ENCODE results near the gene RBBP6.

RBBP6 gene

DNA sequence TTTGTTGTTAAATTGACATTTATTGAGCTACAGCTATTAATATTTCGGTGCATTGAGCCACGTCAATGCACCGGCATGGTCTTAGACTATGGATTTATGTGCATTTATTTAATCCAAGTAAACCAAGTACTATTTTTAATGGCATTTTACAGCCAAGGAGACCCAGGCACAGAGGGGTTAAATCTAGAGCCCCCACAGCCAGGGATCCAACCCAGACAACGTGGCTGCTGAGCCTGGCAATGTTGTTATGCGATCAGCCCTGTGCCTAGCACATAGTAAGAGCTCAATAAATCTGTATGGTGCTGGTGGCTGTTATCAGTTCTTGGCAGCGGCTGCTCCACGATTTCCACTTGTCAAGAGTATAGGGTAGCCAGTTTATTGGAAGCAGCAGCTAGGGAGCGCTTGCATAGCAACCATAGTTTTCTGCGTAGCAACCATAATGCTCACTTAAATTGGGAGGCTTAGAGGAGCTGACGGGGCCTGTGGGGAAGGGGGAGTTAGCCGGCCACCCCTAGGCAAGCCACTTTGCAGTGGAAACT lies 541 bp upstream of the RBBP6 start:
- TF ChIP-seq, protein P1, sequence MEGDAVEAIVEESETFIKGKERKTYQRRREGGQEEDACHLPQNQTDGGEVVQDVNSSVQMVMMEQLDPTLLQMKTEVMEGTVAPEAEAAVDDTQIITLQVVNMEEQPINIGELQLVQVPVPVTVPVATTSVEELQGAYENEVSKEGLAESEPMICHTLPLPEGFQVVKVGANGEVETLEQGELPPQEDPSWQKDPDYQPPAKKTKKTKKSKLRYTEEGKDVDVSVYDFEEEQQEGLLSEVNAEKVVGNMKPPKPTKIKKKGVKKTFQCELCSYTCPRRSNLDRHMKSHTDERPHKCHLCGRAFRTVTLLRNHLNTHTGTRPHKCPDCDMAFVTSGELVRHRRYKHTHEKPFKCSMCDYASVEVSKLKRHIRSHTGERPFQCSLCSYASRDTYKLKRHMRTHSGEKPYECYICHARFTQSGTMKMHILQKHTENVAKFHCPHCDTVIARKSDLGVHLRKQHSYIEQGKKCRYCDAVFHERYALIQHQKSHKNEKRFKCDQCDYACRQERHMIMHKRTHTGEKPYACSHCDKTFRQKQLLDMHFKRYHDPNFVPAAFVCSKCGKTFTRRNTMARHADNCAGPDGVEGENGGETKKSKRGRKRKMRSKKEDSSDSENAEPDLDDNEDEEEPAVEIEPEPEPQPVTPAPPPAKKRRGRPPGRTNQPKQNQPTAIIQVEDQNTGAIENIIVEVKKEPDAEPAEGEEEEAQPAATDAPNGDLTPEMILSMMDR (conservative IDR thresholded peaks at IDR 0.05; ENCODE audit: low read depth, low read length): no peak
- H3K4me3 ChIP-seq (IDR thresholded peaks at IDR 0.05; ENCODE audit: insufficient read depth, low read depth, low read length): no peak overlapping the region
- H3K27ac ChIP-seq: peak overlapping the region; percentile 99
- H3K79me2 ChIP-seq (ENCODE audit: insufficient read depth, low read depth): peaks cover 44% of the 10 kb centered on the region
- H3K4me2 ChIP-seq: peak overlapping the region; percentile 78
- H2AFZ ChIP-seq (ENCODE audit: low read depth): peak overlapping the region; percentile 79
- no peaks in the 10 kb centered on the region for H3K27me3 ChIP-seq (ENCODE audit: insufficient read depth, low read depth)
- H3K9ac ChIP-seq: peak overlapping the region; percentile 100
- H4K20me1 ChIP-seq (ENCODE audit: insufficient read depth): peaks cover 25% of the 10 kb centered on the region
- no peaks in the 10 kb centered on the region for H3K36me3 ChIP-seq (ENCODE audit: insufficient read depth)
- H3K4me1 ChIP-seq (ENCODE audit: low read depth, poor library complexity, severe bottlenecking): peaks cover 24% of the 10 kb centered on the region

DNA sequence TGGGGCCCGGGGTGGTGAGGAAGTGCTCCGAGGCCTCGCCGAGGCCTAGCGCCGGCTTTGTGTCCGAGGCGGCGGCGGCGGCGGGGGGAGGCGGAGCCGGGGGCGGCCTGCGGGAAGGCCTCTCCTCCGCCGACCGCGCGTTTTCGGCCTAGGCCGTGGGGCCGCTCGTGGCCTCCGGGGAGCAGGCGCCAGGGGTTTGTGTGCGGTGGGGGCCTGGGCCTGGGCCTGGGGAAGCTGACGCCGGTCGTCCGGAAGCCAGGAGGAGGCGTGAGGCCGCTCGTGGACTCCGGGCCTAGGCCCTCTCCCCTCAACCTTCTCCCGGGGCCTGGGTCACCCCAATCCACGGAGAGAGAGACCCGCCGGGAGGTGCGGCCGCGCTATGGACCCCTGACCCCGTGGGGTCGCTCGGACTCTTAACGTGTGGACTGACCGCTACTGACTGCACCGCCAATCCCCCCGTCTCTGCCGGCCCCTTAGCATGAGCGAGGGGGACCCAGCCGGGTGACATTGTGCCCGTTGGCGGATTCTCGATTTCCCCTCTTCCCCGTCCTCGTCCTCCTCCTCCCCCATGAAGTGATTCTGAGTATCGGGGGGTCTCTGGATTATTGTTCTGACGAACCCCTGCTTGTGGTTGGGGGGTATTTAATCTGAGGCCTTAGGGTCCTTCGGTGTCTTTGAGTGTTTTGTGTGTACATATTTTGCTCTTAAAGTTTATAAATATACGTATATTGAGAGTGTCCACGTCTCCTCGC lies 660 bp downstream of the RBBP6 start:
- H3K36me3 ChIP-seq (ENCODE audit: insufficient read depth): no peaks in the 10 kb centered on the region
- H3K9ac ChIP-seq: peak overlapping the region; percentile 100
- H3K27me3 ChIP-seq (ENCODE audit: insufficient read depth, low read depth): no peaks in the 10 kb centered on the region
- TF ChIP-seq, protein P1 (conservative IDR thresholded peaks at IDR 0.05; ENCODE audit: low read depth, low read length): no peak
- peaks cover 56% of the 10 kb centered on the region for H3K79me2 ChIP-seq (ENCODE audit: insufficient read depth, low read depth)
- H3K4me1 ChIP-seq (ENCODE audit: low read depth, poor library complexity, severe bottlenecking): peaks cover 36% of the 10 kb centered on the region
- peak overlapping the region; percentile 79 for H2AFZ ChIP-seq (ENCODE audit: low read depth)
- H3K27ac ChIP-seq: peak overlapping the region; percentile 99
- H4K20me1 ChIP-seq (ENCODE audit: insufficient read depth): peaks cover 36% of the 10 kb centered on the region
- no peak overlapping the region for H3K4me3 ChIP-seq (IDR thresholded peaks at IDR 0.05; ENCODE audit: insufficient read depth, low read depth, low read length)
- H3K4me2 ChIP-seq: peak overlapping the region; percentile 88

DNA sequence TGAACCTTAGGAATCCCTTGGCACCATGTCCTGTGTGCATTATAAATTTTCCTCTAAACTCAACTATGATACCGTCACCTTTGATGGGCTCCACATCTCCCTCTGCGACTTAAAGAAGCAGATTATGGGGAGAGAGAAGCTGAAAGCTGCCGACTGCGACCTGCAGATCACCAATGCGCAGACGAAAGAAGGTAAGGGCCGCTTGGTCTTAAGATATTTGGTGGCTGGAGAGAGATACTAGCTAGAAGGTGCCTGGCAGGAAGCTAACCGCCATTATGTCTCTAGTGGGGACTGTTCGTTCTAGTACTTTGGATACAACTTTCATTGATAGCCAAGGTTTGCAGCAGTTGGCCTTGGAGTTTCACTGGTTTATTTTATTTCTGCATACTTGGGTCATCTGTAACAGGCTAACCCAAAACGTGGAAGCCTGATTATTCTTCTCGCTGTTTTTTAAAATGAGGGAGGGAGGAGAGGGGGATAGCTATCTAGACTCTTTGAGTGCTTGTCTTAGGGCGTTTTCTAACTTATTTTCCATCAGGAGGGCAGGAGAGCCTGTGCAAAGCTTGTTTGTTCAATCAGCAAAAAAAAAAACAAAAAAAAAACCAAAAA lies 1.3 kb downstream of the RBBP6 start:
- Histone ChIP-seq H3K27ac (peak overlapping the region; percentile 99), H3K9ac (peak overlapping the region; percentile 100), H3K4me2 (peak overlapping the region; percentile 88), H2AFZ (ENCODE audit: low read depth) (no peak overlapping the region), H3K4me3 (IDR thresholded peaks at IDR 0.05; ENCODE audit: insufficient read depth, low read depth, low read length) (no peak overlapping the region), H3K27me3 (ENCODE audit: insufficient read depth, low read depth) (no peaks in the 10 kb centered on the region), H4K20me1 (ENCODE audit: insufficient read depth) (peaks cover 36% of the 10 kb centered on the region), H3K36me3 (ENCODE audit: insufficient read depth) (no peaks in the 10 kb centered on the region), H3K79me2 (ENCODE audit: insufficient read depth, low read depth) (peaks cover 63% of the 10 kb centered on the region), H3K4me1 (ENCODE audit: low read depth, poor library complexity, severe bottlenecking) (peaks cover 36% of the 10 kb centered on the region)
- TF ChIP-seq, protein P1 (conservative IDR thresholded peaks at IDR 0.05; ENCODE audit: low read depth, low read length): no peak

DNA sequence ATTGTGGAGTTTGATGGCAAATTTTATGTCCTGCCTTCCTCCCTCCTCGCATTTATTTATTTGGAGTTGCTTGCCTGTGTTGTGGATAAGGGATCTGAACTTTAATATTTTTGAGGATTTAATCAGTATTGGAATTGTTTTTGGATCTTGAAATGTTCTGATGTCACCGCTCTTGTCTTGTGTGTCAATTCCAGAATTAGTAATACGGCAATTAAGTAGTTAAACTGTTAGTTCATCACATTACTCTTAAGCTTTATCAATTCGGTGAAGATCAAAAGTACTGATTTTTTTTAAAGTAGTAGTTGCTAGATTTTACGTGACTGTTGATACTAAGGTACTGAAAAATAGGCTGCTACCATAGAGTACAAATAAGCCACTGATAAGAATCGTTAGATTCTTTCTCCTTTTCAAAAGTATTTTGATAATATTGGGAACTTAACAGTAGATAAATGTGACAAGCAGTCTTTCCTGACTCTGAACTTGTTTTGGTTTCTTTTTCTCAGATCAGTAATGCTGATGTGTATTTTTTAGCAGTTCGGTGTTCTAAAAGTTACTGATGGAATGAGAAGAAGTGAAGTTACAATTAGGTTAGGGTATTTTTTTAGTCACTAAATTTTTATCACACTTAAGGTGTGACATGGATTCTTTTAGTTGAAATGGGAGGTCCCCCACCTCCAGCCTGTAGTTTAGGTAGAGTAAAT lies 2.0 kb downstream of the RBBP6 start:
- TF ChIP-seq, protein P1 (conservative IDR thresholded peaks at IDR 0.05; ENCODE audit: low read depth, low read length): no peak
- H2AFZ ChIP-seq (ENCODE audit: low read depth): no peak overlapping the region
- H3K27me3 ChIP-seq (ENCODE audit: insufficient read depth, low read depth): no peaks in the 10 kb centered on the region
- peaks cover 36% of the 10 kb centered on the region for H4K20me1 ChIP-seq (ENCODE audit: insufficient read depth)
- peak overlapping the region; percentile 99; the same call in 1 of the 2 replicates for H3K27ac ChIP-seq
- no peaks in the 10 kb centered on the region for H3K36me3 ChIP-seq (ENCODE audit: insufficient read depth)
- H3K79me2 ChIP-seq (ENCODE audit: insufficient read depth, low read depth): peaks cover 69% of the 10 kb centered on the region
- H3K4me2 ChIP-seq: peak overlapping the region; percentile 88
- H3K4me3 ChIP-seq (IDR thresholded peaks at IDR 0.05; ENCODE audit: insufficient read depth, low read depth, low read length): no peak overlapping the region
- peaks cover 36% of the 10 kb centered on the region for H3K4me1 ChIP-seq (ENCODE audit: low read depth, poor library complexity, severe bottlenecking)
- peak overlapping the region; percentile 100; the same call in 1 of the 2 replicates for H3K9ac ChIP-seq
